MM.1S (cell line): ENCODE data around the gene ACTN3.

ENCODE experiments used
- DNase-seq: peaks from one replicate; pipeline ENCODE4 v3.0.0-alpha.2; 2015
- H2AFZ ChIP-seq: fragments of 300-600 bp; sonication (generic); 2 replicates; pipeline ENCODE4 v1.6.0; 2016; ENCODE audit warnings: antibody characterized with exemption, low read length
- H3F3A ChIP-seq: fragments of 300-600 bp; sonication (generic); 2 replicates; pipeline ENCODE4 v1.6.1; 2016; ENCODE audit warnings: mild to moderate bottlenecking, antibody characterized with exemption, low read length, moderate library complexity, mixed read lengths; ENCODE audit not compliant: insufficient read depth
- H3K27ac ChIP-seq: fragments of 300-600 bp; sonication (generic); 2 replicates; pipeline ENCODE4 v1.5.1; 2016; ENCODE audit warnings: mild to moderate bottlenecking, low read length
- H3K27me3 ChIP-seq: fragments of 300-600 bp; sonication (generic); replicated peaks from 2 replicates; pipeline ENCODE4 v1.6.0; 2016; ENCODE audit warnings: low read length; ENCODE audit not compliant: insufficient read depth
- H3K36me3 ChIP-seq: fragments of 300-600 bp; sonication (generic); replicated peaks from 2 replicates; pipeline ENCODE4 v1.6.1; 2016; ENCODE audit warnings: mild to moderate bottlenecking, low read length, mixed read lengths; ENCODE audit not compliant: insufficient read depth
- H3K4me1 ChIP-seq: fragments of 300-600 bp; sonication (generic); 2 replicates; pipeline ENCODE4 v1.6.1; 2016; ENCODE audit warnings: low read length, mixed read lengths
- H3K4me2 ChIP-seq: fragments of 300-600 bp; sonication (generic); 2 replicates; pipeline ENCODE4 v1.6.0; 2016; ENCODE audit warnings: low read depth, low read length
- H3K4me3 ChIP-seq: fragments of 300-600 bp; sonication (generic); 2 replicates; pipeline ENCODE4 v1.5.1; 2016; ENCODE audit warnings: low read length, mixed read lengths
- H3K79me2 ChIP-seq: fragments of 300-600 bp; sonication (generic); 2 replicates; pipeline ENCODE4 v1.6.1; 2016; ENCODE audit warnings: mixed run types, low read length, mixed read lengths
- H3K9ac ChIP-seq: fragments of 300-600 bp; sonication (generic); 2 replicates; pipeline ENCODE4 v1.6.1; 2016; ENCODE audit warnings: low read length, mixed read lengths
- H3K9me2 ChIP-seq: fragments of 300-600 bp; sonication (generic); replicated peaks from 2 replicates; pipeline ENCODE4 v1.6.1; 2016; ENCODE audit warnings: mild to moderate bottlenecking, low read length, mixed read lengths; ENCODE audit not compliant: insufficient read depth
- H3K9me3 ChIP-seq: fragments of 300-600 bp; sonication (generic); replicated peaks from 2 replicates; pipeline ENCODE4 v1.6.1; 2016; ENCODE audit warnings: mild to moderate bottlenecking, low read length, mixed read lengths; ENCODE audit not compliant: insufficient read depth
- H4K20me1 ChIP-seq: fragments of 300-600 bp; sonication (generic); 2 replicates; pipeline ENCODE4 v1.6.1; 2016; ENCODE audit warnings: mild to moderate bottlenecking, low read length, moderate library complexity, mixed read lengths; ENCODE audit not compliant: insufficient read depth
- EZH2 ChIP-seq: fragments of 300-600 bp; sonication (generic); optimal IDR thresholded peaks from 2 replicates; pipeline ENCODE3; 2017; ENCODE audit warnings: low read depth, mild to moderate bottlenecking, antibody characterized with exemption, low read length, mixed read lengths
- EZH2phosphoT487 ChIP-seq: fragments of 300-600 bp; sonication (generic); IDR thresholded peaks from 2 replicates; pipeline ENCODE4 v1.6.1; 2018; ENCODE audit warnings: antibody characterized with exemption, low read length
- TF ChIP-seq, protein P1 (sequence below): fragments of 300-600 bp; sonication (generic); IDR thresholded peaks from 2 replicates; pipeline ENCODE4 v1.5.1; 2016; ENCODE audit warnings: antibody characterized with exemption, low read length, mixed read lengths

The ACTN3 gene

GRCh38 chr11:66548041-66548440, 1.3 kb downstream of the ACTN3 start:
- Histone ChIP-seq H3K27ac (no peak overlapping the region), H3K9me2 (no peaks in the 10 kb centered on the region), H2AFZ (no peak overlapping the region), H3K4me2 (no peak overlapping the region), H3F3A (peaks cover 3% of the 10 kb centered on the region; the same call in 1 of the 2 replicates), H3K4me1 (peaks cover 7% of the 10 kb centered on the region; the same call in 1 of the 2 replicates), H3K4me3 (no peak overlapping the region), H4K20me1 (no peaks in the 10 kb centered on the region), H3K36me3 (no peaks in the 10 kb centered on the region), H3K9ac (no peak overlapping the region), H3K27me3 (peaks cover 52% of the 10 kb centered on the region), H3K9me3 (no peaks in the 10 kb centered on the region), H3K79me2 (peaks cover 5% of the 10 kb centered on the region; the same call in 1 of the 2 replicates)
- no peak for DNase-seq
- TF ChIP-seq EZH2phosphoT487 (no peak), EZH2 (no peak)
- TF ChIP-seq, protein P1, sequence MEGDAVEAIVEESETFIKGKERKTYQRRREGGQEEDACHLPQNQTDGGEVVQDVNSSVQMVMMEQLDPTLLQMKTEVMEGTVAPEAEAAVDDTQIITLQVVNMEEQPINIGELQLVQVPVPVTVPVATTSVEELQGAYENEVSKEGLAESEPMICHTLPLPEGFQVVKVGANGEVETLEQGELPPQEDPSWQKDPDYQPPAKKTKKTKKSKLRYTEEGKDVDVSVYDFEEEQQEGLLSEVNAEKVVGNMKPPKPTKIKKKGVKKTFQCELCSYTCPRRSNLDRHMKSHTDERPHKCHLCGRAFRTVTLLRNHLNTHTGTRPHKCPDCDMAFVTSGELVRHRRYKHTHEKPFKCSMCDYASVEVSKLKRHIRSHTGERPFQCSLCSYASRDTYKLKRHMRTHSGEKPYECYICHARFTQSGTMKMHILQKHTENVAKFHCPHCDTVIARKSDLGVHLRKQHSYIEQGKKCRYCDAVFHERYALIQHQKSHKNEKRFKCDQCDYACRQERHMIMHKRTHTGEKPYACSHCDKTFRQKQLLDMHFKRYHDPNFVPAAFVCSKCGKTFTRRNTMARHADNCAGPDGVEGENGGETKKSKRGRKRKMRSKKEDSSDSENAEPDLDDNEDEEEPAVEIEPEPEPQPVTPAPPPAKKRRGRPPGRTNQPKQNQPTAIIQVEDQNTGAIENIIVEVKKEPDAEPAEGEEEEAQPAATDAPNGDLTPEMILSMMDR, result no peak

DNA sequence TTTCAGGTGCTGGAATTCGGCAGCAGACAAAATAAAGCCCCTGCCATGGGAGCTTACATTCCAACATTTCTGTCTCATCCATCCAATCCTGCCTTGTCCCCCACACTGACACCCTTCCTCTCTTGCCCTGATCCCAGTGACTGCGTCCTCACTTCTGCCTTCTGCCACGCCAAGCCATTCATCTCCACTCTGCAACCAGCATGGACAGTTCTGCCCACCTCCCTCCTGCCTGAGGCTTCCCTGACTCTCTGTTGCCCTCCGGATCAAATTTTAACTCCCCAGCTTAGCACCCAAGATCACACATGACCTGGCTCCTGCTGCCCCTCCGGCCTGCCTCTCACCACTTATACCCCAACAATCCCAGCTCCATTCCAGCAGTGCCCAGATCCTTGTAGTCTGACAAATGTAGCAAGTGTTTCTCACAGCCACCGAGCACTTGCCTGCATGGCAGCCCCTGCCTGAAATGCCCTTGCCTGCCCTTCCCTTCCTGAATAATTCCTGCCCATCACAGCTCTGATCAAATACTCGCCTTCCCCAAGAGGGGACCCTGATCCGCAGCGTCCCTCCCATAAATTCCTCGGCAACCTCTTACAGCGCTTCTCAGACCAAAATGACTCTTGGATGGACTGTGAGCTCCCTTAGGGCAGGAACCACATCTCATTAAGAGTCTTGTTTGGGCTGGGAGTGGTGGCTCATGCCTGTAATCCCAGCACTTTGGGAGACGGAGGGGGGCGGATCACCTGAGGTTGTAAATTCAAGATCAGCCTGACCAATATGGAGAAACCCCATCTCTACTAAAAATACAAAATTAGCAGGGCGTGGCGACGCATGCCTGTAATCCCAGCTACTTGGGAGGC, 2.3 kb downstream of the ACTN3 start:
- Histone ChIP-seq H3K9me3 (no peaks in the 10 kb centered on the region), H3K27me3 (peaks cover 56% of the 10 kb centered on the region), H3K9ac (no peak overlapping the region), H3K36me3 (no peaks in the 10 kb centered on the region), H3F3A (peaks cover 3% of the 10 kb centered on the region; the same call in 1 of the 2 replicates), H3K4me1 (peaks cover 7% of the 10 kb centered on the region; the same call in 1 of the 2 replicates), H3K4me2 (no peak overlapping the region), H2AFZ (no peak overlapping the region), H3K9me2 (no peaks in the 10 kb centered on the region), H3K79me2 (peaks cover 5% of the 10 kb centered on the region; the same call in 1 of the 2 replicates), H3K4me3 (no peak overlapping the region), H3K27ac (no peak overlapping the region), H4K20me1 (no peaks in the 10 kb centered on the region)
- no peak for DNase-seq
- TF ChIP-seq EZH2 (no peak), EZH2phosphoT487 (no peak)
- TF ChIP-seq, protein P1, result no peak

GRCh38 chr11:66549696-66550095, 3.0 kb downstream of the ACTN3 start:
- TF ChIP-seq EZH2phosphoT487, result no peak
- TF ChIP-seq, protein P1, result no peak
- TF ChIP-seq EZH2, result no peak
- H3K4me1 ChIP-seq, result peaks cover 7% of the 10 kb centered on the region; the same call in 1 of the 2 replicates
- no peak overlapping the region for H2AFZ ChIP-seq
- no peaks in the 10 kb centered on the region for H4K20me1 ChIP-seq
- no peak for DNase-seq
- no peak overlapping the region for H3K27ac ChIP-seq
- no peaks in the 10 kb centered on the region for H3K9me2 ChIP-seq
- H3K9ac ChIP-seq, result no peak overlapping the region
- no peak overlapping the region for H3K4me2 ChIP-seq
- H3K36me3 ChIP-seq, result no peaks in the 10 kb centered on the region
- H3K27me3 ChIP-seq, result peaks cover 60% of the 10 kb centered on the region
- no peaks in the 10 kb centered on the region for H3K9me3 ChIP-seq
- peaks cover 3% of the 10 kb centered on the region; the same call in 1 of the 2 replicates for H3F3A ChIP-seq
- H3K4me3 ChIP-seq, result no peak overlapping the region
- H3K79me2 ChIP-seq, result peaks cover 5% of the 10 kb centered on the region; the same call in 1 of the 2 replicates
